GM10266 (cell line): Measurements from ENCODE around the gene SPINT1.
A peak's percentile ranks its signal among the peaks of the same experiment; 100 is the strongest.

ENCODE experiments used
- DNase-seq: peaks from one replicate; pipeline ENCODE4 v3.0.0; 2012; ENCODE audit errors: extremely low spot score
- CTCF ChIP-seq: IDR thresholded peaks from 2 replicates; pipeline ENCODE4 v1.5.1; 2012; ENCODE audit warnings: mild to moderate bottlenecking, low read depth; ENCODE audit not compliant: control insufficient read depth, insufficient read depth; ENCODE audit errors: missing control alignments

The SPINT1 gene

DNA sequence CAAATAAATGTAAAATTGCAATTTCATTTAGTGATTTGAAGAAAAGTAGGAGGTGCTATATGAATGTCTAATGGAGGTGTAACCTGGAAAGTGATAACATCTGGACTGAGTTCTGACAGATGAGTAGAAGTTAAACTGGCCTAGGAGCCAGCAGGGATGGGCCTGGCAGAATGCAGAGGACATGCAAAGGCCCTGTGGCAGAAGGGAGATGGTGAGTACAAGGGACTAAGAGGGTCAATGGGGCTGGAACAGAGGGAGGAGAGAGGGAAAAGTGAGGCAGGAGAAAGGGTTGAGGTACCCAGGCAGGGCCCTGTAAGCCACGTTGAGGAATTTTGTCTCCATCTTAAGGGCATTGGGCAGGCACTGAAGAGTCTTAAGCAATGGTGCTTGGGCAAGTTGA lies 12.0 kb upstream of the SPINT1 start:
- no peak for DNase-seq
- no peak for TF ChIP-seq CTCF

DNA sequence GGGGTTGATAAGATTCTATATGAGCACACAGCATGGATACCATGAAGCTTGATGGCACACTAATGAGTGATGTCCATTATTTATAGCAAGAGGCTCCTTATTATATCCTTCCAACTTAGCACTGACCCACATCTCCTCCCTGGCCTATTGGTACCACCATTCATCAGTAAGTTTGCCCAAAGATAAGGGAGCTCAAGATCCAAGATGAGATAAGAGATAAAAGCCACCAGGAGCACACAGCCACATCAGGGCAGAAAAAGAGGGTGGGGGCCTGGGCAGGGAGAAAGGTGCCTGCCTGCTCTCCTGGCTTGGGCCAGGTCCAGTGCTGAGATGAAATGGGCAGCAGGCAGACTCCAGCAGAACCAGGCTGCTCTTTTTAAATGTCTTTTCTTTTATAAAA lies 10.9 kb upstream of the SPINT1 start:
- no peak for DNase-seq
- TF ChIP-seq CTCF, result no peak

DNA sequence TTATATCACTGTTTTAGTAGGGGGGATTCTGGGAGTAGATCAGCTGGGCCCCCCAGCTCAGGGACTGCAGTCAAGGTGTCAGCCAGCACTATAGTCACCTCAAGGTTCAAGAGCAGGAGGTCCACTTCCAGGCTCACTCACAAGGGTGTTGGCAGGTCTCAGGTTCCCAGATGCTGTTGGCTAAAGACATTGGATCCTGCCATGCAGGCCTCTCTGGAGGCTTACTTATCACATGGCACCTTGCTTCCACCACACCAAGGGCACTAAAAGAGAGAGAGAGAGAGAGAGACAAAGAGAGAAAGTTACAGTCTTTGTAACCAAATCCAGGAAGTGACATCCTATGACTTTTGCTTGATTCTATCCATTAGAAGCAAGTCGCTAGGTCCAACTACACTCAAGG lies 7.8 kb upstream of the SPINT1 start:
- TF ChIP-seq CTCF, result no peak
- no peak for DNase-seq

DNA sequence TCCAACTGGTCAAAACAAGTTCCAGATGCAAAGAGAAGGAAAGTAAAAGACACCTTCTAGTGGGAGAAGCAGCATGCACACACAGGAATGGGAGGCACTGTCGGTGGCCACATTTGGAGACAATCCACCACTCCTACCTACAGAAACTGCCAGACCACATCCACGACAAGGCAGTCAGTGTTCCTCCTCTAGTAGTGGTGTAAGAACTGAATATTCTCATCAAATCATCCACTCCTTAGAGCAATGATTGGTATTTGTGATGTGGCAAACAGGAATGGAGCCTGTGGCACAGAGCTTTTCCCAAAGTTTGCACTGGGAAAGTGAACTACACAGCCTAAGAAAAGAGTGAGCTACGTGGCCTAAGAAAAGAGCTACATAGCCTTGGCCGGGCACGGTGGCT lies 5.1 kb upstream of the SPINT1 start:
- no peak for TF ChIP-seq CTCF
- no peak for DNase-seq

DNA sequence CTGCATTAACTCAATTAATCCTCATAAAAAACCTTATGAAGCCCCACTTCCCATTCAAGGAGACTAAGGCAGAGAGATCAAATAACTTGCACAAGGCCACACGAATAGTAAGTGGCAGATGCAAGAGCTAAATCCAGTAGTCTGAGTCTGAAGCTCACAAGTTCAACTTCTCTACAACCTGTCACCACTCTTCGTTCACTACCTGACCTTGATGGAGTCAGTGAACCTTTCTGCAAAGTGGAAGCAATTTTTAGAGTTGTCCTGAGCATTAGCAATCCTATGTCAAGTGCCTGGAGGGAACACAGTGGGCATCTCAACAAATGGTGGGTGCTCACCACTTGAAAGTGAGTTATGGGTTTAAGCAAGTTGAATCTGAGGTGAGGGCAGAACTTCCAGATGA lies 2.1 kb upstream of the SPINT1 start:
- DNase-seq, result no peak
- TF ChIP-seq CTCF, result no peak

DNA sequence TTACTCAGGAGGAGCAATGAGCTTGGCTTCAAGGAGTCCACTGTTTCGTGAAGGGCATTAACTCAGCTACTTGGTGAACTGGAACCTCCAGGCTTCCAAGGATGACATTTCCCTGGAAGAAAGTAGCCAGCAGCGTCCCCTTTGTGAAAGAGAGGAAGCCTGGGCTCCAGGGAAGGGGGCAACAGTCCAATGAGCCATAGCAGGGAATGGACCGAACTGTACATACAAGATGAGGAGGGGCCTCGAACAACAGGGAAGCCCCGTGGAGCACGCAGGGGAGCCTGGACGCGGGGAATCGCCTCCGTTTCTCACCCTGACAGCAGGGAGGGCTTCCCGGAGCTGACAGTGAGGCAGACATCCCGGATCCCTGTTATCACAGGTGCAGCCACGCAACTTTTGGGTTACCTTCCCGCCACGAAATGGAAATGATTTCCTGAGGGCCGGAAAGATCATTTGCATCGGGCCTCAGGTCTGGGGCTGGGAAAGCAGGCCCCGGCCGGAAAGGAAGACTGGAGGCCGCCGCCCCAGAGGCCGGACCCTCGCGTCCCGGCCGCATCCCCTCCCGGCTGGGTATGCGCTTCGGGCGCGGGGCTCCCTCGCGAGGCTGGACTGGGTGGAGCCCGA lies 475 bp upstream of the SPINT1 start:
- no peak for TF ChIP-seq CTCF
- no peak for DNase-seq

DNA sequence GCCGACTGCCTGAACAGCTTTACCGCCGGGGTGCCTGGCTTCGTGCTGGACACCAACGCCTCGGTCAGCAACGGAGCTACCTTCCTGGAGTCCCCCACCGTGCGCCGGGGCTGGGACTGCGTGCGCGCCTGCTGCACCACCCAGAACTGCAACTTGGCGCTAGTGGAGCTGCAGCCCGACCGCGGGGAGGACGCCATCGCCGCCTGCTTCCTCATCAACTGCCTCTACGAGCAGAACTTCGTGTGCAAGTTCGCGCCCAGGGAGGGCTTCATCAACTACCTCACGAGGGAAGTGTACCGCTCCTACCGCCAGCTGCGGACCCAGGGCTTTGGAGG lies 815 bp downstream of the SPINT1 start:
- no peak for TF ChIP-seq CTCF
- peak; percentile 69 for DNase-seq

DNA sequence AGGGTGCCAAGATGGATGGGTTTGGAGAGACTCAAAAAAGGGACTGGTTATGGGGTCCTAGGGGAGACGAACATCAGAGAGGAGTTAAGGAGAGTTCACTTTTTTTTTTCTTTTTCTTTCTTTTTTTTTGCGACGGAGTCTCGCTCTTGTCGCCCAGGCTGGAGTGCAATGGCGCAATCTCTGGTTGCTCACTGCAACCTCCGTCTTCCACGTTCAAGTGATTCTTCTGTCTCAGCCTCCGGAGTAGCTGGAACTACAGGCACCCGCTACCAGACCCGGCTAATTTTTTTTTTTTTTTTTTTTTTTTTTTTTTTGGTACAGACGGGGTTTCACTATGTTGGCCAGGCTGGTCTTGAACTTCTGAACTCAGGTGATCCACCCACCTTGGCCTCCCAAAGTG lies 1.2 kb downstream of the SPINT1 start:
- no peak for DNase-seq
- TF ChIP-seq CTCF, result no peak
